Measurements from ENCODE around the gene C8A.

DNA sequence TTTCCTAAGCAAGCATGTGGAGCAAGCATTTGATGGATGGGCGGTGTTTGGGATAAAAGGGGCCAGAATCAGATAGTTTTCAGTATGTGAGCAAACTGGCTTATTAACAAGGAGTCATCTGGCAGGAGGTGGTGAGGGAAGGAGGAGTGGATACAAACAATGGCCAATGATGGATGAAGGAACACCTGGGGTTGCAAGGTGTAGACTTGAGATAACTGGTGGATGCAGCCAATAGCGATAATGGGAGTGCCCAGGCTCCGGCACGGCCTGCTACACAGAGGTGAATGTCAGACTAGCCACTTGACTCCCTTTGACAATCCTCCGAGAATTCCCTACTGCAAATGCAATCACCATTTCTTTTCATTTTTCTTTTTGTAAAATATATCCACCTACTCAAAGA is 69.5 kb downstream of the C8A start:
- TF ChIP-seq, protein P1, sequence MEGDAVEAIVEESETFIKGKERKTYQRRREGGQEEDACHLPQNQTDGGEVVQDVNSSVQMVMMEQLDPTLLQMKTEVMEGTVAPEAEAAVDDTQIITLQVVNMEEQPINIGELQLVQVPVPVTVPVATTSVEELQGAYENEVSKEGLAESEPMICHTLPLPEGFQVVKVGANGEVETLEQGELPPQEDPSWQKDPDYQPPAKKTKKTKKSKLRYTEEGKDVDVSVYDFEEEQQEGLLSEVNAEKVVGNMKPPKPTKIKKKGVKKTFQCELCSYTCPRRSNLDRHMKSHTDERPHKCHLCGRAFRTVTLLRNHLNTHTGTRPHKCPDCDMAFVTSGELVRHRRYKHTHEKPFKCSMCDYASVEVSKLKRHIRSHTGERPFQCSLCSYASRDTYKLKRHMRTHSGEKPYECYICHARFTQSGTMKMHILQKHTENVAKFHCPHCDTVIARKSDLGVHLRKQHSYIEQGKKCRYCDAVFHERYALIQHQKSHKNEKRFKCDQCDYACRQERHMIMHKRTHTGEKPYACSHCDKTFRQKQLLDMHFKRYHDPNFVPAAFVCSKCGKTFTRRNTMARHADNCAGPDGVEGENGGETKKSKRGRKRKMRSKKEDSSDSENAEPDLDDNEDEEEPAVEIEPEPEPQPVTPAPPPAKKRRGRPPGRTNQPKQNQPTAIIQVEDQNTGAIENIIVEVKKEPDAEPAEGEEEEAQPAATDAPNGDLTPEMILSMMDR (IDR thresholded peaks at IDR 0.05) = no peak
- TF ChIP-seq, protein P2, sequence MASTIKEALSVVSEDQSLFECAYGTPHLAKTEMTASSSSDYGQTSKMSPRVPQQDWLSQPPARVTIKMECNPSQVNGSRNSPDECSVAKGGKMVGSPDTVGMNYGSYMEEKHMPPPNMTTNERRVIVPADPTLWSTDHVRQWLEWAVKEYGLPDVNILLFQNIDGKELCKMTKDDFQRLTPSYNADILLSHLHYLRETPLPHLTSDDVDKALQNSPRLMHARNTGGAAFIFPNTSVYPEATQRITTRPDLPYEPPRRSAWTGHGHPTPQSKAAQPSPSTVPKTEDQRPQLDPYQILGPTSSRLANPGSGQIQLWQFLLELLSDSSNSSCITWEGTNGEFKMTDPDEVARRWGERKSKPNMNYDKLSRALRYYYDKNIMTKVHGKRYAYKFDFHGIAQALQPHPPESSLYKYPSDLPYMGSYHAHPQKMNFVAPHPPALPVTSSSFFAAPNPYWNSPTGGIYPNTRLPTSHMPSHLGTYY (CRISPR knock-in tag; IDR thresholded peaks at IDR 0.05) = no peak
